SK-N-SH treated with all-trans-retinoic acid at 6 μM for 48 hours (cell line): ENCODE results near the gene METAP1D.

Experiments
- ATAC-seq: fragments of 200-7000 bp; cut with Tn5 transposase; 3 replicates; pipeline ENCODE4 v1.9.1; 2020; ENCODE audit warnings: mild to moderate bottlenecking, moderate library complexity
- ARNTL ChIP-seq: fragments of 450-650 bp; formaldehyde crosslinking; IDR thresholded peaks from 2 replicates; pipeline ENCODE4 v1.5.0; 2020; ENCODE audit warnings: low read depth, mild to moderate bottlenecking, moderate library complexity, borderline replicate concordance
- BACH2 ChIP-seq: fragments of 250-450 bp; sonication (Bioruptor Pico); IDR thresholded peaks from 2 replicates; pipeline ENCODE4 v1.9.0; 2021; ENCODE audit warnings: mild to moderate bottlenecking, borderline replicate concordance
- CSDC2 ChIP-seq: fragments of 250-450 bp; sonication (Bioruptor Pico); IDR thresholded peaks from 2 replicates; pipeline ENCODE4 v1.5.0; 2020; ENCODE audit warnings: mild to moderate bottlenecking, moderate library complexity
- ESRRG ChIP-seq: fragments of 250-450 bp; sonication (Bioruptor Pico); IDR thresholded peaks from 2 replicates; pipeline ENCODE4 v1.6.1; 2021; ENCODE audit warnings: mild to moderate bottlenecking
- GLIS3 ChIP-seq: fragments of 250-450 bp; sonication (Bioruptor Pico); IDR thresholded peaks from 2 replicates; pipeline ENCODE4 v1.5.0; 2020; ENCODE audit warnings: mild to moderate bottlenecking, moderate library complexity
- ISL1 ChIP-seq: fragments of 250-450 bp; sonication (Bioruptor Pico); IDR thresholded peaks from 2 replicates; pipeline ENCODE4 v2.1.2; 2022; ENCODE audit warnings: mild to moderate bottlenecking, moderate library complexity
- OSR1 ChIP-seq: fragments of 250-450 bp; sonication (Bioruptor Pico); IDR thresholded peaks from 2 replicates; pipeline ENCODE4 v1.8.0; 2022; ENCODE audit warnings: moderate library complexity, mild to moderate bottlenecking, inconsistent platforms
- PPARA ChIP-seq: fragments of 250-450 bp; sonication (Bioruptor Pico); IDR thresholded peaks from 2 replicates; pipeline ENCODE4 v1.5.0; 2020; ENCODE audit warnings: mild to moderate bottlenecking, borderline replicate concordance
- RARB ChIP-seq: fragments of 250-450 bp; sonication (Bioruptor Pico); IDR thresholded peaks from 2 replicates; pipeline ENCODE4 v1.8.0; 2021; ENCODE audit warnings: mild to moderate bottlenecking, moderate library complexity
- SNAI2 ChIP-seq: fragments of 250-450 bp; sonication (Bioruptor Pico); IDR thresholded peaks from 2 replicates; pipeline ENCODE4 v1.5.0; 2020; ENCODE audit warnings: mild to moderate bottlenecking, moderate library complexity
- TCF4 ChIP-seq: fragments of 250-450 bp; sonication (Bioruptor Pico); IDR thresholded peaks from 2 replicates; pipeline ENCODE4 v1.8.0; 2021; ENCODE audit warnings: mild to moderate bottlenecking, moderate library complexity, borderline replicate concordance
- TOX ChIP-seq: fragments of 250-450 bp; sonication (Bioruptor Pico); IDR thresholded peaks from 2 replicates; pipeline ENCODE4 v1.8.0; 2021; ENCODE audit warnings: mild to moderate bottlenecking, moderate library complexity, borderline replicate concordance
- ZC3H10 ChIP-seq: fragments of 250-450 bp; sonication (Bioruptor Pico); IDR thresholded peaks from 2 replicates; pipeline ENCODE4 v1.5.1; 2021; ENCODE audit warnings: mild to moderate bottlenecking, moderate library complexity
- ZFP3 ChIP-seq: fragments of 250-450 bp; sonication (Bioruptor Pico); IDR thresholded peaks from 2 replicates; pipeline ENCODE4 v1.5.0; 2020; ENCODE audit warnings: mild to moderate bottlenecking, moderate library complexity
- ZNF70 ChIP-seq: fragments of 450-650 bp; formaldehyde crosslinking; IDR thresholded peaks from 2 replicates; pipeline ENCODE4 v1.5.0; 2020; ENCODE audit warnings: mild to moderate bottlenecking, moderate library complexity
- ZNF8 ChIP-seq: fragments of 450-650 bp; formaldehyde crosslinking; IDR thresholded peaks from 2 replicates; pipeline ENCODE4 v1.5.0; 2020; ENCODE audit warnings: mild to moderate bottlenecking, moderate library complexity
- TF ChIP-seq, protein P1 (sequence below): fragments of 250-450 bp; sonication (Bioruptor Pico); IDR thresholded peaks from 2 replicates; pipeline ENCODE4 v1.5.1; 2020; ENCODE audit warnings: low read depth, mild to moderate bottlenecking, moderate library complexity
- TF ChIP-seq, protein P2 (sequence below): fragments of 250-450 bp; sonication (Bioruptor Pico); IDR thresholded peaks from 2 replicates; pipeline ENCODE4 v1.8.0; 2020; ENCODE audit warnings: mild to moderate bottlenecking, moderate library complexity, borderline replicate concordance
- TF ChIP-seq, protein P3 (sequence below): fragments of 250-450 bp; sonication (Bioruptor Pico); IDR thresholded peaks from 2 replicates; pipeline ENCODE4 v1.8.0; 2021; ENCODE audit warnings: low read depth, mild to moderate bottlenecking, moderate library complexity, borderline replicate concordance
- TF ChIP-seq, protein P4 (sequence below): fragments of 250-450 bp; sonication (Bioruptor Pico); IDR thresholded peaks from 2 replicates; pipeline ENCODE4 v1.5.1; 2021; ENCODE audit warnings: mild to moderate bottlenecking, moderate library complexity
- TF ChIP-seq, protein P5 (sequence below): fragments of 250-450 bp; sonication (Bioruptor Pico); IDR thresholded peaks from 2 replicates; pipeline ENCODE4 v1.5.0; 2020; ENCODE audit warnings: mild to moderate bottlenecking, moderate library complexity

The METAP1D gene

DNA sequence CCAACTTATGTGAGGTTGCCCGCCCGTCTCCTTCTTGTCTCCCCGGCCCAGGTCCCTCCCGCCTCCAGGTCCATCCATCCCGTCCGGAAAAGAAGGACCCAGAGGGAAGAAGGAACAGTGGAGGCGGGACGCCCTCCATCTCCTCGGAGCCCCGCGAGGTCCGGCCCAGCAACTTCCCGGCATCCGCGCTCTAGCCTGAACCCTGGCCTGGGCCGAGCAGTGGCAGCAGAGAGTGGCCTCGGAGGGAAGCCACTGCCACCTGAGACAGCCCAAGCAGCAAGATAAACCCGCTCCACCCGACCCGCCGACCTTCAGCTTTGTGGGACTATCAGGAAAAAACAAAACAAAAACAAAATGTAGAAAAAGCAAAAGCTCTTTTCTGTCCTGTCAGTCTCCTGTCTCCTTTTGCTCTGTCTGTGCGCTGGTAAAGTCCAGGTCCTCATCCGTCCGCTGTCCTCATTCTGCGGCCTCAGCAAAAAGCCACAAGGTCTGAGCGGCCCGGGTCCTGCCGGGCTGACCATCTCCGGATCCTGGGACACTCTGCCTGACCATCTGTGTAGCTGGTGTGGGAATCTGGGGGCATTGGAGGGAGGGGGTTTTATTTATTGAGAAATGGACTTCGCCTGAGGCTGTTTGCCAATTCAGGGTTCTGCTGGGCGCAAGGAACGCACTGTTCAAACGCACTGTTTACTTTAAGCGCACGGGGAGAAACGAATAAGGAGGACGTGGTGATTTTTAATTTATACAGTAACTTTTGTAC lies 88.7 kb downstream of the METAP1D start:
- TF ChIP-seq RARB (no peak), BACH2 (CRISPR knock-in tag) (no peak), ZNF70 (CRISPR knock-in tag) (no peak), GLIS3 (no peak), PPARA (CRISPR knock-in tag) (no peak), SNAI2 (CRISPR knock-in tag) (no peak), TOX (CRISPR knock-in tag) (no peak), ZFP3 (CRISPR knock-in tag) (no peak), CSDC2 (CRISPR knock-in tag) (no peak), ZNF8 (CRISPR knock-in tag) (no peak), ESRRG (no peak), ZC3H10 (CRISPR knock-in tag) (no peak), ISL1 (no peak), ARNTL (CRISPR knock-in tag) (no peak)
- TF ChIP-seq, protein P1, sequence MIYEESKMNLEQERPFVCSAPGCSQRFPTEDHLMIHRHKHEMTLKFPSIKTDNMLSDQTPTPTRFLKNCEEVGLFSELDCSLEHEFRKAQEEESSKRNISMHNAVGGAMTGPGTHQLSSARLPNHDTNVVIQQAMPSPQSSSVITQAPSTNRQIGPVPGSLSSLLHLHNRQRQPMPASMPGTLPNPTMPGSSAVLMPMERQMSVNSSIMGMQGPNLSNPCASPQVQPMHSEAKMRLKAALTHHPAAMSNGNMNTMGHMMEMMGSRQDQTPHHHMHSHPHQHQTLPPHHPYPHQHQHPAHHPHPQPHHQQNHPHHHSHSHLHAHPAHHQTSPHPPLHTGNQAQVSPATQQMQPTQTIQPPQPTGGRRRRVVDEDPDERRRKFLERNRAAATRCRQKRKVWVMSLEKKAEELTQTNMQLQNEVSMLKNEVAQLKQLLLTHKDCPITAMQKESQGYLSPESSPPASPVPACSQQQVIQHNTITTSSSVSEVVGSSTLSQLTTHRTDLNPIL (CRISPR knock-in tag), result no peak
- TF ChIP-seq, protein P2, sequence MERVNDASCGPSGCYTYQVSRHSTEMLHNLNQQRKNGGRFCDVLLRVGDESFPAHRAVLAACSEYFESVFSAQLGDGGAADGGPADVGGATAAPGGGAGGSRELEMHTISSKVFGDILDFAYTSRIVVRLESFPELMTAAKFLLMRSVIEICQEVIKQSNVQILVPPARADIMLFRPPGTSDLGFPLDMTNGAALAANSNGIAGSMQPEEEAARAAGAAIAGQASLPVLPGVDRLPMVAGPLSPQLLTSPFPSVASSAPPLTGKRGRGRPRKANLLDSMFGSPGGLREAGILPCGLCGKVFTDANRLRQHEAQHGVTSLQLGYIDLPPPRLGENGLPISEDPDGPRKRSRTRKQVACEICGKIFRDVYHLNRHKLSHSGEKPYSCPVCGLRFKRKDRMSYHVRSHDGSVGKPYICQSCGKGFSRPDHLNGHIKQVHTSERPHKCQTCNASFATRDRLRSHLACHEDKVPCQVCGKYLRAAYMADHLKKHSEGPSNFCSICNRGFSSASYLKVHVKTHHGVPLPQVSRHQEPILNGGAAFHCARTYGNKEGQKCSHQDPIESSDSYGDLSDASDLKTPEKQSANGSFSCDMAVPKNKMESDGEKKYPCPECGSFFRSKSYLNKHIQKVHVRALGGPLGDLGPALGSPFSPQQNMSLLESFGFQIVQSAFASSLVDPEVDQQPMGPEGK (CRISPR knock-in tag), result no peak
- TF ChIP-seq, protein P3, sequence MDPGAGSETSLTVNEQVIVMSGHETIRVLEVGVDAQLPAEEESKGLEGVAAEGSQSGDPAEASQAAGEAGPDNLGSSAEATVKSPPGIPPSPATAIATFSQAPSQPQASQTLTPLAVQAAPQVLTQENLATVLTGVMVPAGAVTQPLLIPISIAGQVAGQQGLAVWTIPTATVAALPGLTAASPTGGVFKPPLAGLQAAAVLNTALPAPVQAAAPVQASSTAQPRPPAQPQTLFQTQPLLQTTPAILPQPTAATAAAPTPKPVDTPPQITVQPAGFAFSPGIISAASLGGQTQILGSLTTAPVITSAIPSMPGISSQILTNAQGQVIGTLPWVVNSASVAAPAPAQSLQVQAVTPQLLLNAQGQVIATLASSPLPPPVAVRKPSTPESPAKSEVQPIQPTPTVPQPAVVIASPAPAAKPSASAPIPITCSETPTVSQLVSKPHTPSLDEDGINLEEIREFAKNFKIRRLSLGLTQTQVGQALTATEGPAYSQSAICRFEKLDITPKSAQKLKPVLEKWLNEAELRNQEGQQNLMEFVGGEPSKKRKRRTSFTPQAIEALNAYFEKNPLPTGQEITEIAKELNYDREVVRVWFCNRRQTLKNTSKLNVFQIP, result no peak
- TF ChIP-seq, protein P4, sequence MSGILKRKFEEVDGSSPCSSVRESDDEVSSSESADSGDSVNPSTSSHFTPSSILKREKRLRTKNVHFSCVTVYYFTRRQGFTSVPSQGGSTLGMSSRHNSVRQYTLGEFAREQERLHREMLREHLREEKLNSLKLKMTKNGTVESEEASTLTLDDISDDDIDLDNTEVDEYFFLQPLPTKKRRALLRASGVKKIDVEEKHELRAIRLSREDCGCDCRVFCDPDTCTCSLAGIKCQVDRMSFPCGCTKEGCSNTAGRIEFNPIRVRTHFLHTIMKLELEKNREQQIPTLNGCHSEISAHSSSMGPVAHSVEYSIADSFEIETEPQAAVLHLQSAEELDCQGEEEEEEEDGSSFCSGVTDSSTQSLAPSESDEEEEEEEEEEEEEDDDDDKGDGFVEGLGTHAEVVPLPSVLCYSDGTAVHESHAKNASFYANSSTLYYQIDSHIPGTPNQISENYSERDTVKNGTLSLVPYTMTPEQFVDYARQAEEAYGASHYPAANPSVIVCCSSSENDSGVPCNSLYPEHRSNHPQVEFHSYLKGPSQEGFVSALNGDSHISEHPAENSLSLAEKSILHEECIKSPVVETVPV (CRISPR knock-in tag), result no peak
- TF ChIP-seq, protein P5, sequence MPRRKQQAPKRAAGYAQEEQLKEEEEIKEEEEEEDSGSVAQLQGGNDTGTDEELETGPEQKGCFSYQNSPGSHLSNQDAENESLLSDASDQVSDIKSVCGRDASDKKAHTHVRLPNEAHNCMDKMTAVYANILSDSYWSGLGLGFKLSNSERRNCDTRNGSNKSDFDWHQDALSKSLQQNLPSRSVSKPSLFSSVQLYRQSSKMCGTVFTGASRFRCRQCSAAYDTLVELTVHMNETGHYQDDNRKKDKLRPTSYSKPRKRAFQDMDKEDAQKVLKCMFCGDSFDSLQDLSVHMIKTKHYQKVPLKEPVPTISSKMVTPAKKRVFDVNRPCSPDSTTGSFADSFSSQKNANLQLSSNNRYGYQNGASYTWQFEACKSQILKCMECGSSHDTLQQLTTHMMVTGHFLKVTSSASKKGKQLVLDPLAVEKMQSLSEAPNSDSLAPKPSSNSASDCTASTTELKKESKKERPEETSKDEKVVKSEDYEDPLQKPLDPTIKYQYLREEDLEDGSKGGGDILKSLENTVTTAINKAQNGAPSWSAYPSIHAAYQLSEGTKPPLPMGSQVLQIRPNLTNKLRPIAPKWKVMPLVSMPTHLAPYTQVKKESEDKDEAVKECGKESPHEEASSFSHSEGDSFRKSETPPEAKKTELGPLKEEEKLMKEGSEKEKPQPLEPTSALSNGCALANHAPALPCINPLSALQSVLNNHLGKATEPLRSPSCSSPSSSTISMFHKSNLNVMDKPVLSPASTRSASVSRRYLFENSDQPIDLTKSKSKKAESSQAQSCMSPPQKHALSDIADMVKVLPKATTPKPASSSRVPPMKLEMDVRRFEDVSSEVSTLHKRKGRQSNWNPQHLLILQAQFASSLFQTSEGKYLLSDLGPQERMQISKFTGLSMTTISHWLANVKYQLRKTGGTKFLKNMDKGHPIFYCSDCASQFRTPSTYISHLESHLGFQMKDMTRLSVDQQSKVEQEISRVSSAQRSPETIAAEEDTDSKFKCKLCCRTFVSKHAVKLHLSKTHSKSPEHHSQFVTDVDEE (CRISPR knock-in tag), result no peak
- no peak for ATAC-seq

DNA sequence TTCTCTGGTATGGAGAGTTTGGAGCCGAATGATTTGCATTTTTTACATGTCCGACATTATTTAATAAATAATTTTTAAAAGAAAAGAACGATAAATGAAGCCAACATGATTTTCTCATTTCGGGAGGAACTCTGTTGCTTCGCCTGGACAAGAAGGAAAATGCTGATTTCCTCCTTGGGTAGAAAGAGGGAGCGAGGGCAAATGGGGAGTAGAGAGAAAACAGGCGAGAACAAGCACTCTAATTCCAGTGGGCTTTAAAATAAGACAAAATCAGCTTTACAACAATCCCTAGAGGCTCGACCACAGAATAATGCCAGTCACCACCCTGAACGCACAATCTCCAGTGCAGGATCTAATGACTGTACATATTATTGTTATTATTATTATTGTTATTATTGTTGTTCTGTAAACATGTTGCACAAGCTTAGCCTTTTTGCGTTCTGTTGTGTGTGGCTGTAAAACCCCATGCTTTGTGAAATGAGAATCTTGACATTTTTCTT lies 89.3 kb downstream of the METAP1D start:
- no peak for ATAC-seq
- TF ChIP-seq OSR1 (CRISPR knock-in tag), result no peak
- TF ChIP-seq ARNTL (CRISPR knock-in tag), result no peak
- no peak for TF ChIP-seq TOX (CRISPR knock-in tag)
- no peak for TF ChIP-seq ZC3H10 (CRISPR knock-in tag)
- TF ChIP-seq ZNF8 (CRISPR knock-in tag), result no peak
- TF ChIP-seq, protein P3, result no peak
- TF ChIP-seq, protein P1 (CRISPR knock-in tag), result no peak
- TF ChIP-seq, protein P5 (CRISPR knock-in tag), result no peak
- TF ChIP-seq ZFP3 (CRISPR knock-in tag), result no peak
- TF ChIP-seq ESRRG, result no peak
- TF ChIP-seq TCF4 (CRISPR knock-in tag), result no peak
- TF ChIP-seq ISL1, result no peak
